Heart right ventricle (tissue), 16 donors: Measurements from ENCODE around the gene NRIP1. TPM values are rescaled to one million over a fixed set of nuclear protein-coding genes. Genes with fewer than 3 reads are reported as not detected.
"Not testable (repeated sequence)": the region's sequence is repeated elsewhere in the genome, so short reads cannot be mapped to it uniquely, and the experiment has no call there.

Source experiments
- ATAC-seq, 8 donors: fragments of 200-7000 bp; cut with Tn5 transposase; one replicate each; pipeline ENCODE4 v1.9.1; 2020; ENCODE audit warnings: mild to moderate bottlenecking in 8 of 8, moderate library complexity in 8 of 8, moderate number of reproducible peaks in 1 of 8
- DNase-seq, 2 donors: peaks; one replicate each; pipeline ENCODE4 v3.0.0-alpha.2; 2020
- H3K27ac ChIP-seq, 10 donors: fragments of 200-600 bp; sonication (generic) in 2 of 10; one replicate each; pipeline versions ENCODE4 v1.5.0 to v1.8.0; 2020 to 2022; ENCODE audit warnings: mild to moderate bottlenecking in 3 of 10
- H3K27me3 ChIP-seq, 7 donors: fragments of 200-600 bp; one replicate each; pipeline ENCODE4 v1.8.0; 2021 to 2022; ENCODE audit warnings: mild to moderate bottlenecking in 2 of 7
- H3K36me3 ChIP-seq, 9 donors: fragments of 200-600 bp; sonication (generic) in 1 of 9; one replicate each; pipeline versions ENCODE4 v1.5.0 to v1.8.0; 2020 to 2022; ENCODE audit warnings: mild to moderate bottlenecking in 2 of 9
- H3K4me1 ChIP-seq, 9 donors: fragments of 200-600 bp; sonication (generic) in 1 of 9; one replicate each; pipeline versions ENCODE4 v1.5.0 to v1.8.0; 2020 to 2022; ENCODE audit warnings: mild to moderate bottlenecking in 4 of 9
- H3K4me3 ChIP-seq, 10 donors: fragments of 200-600 bp; sonication (generic) in 2 of 10; one replicate each; pipeline versions ENCODE4 v1.5.0 to v1.8.0; 2020 to 2022; ENCODE audit warnings: mild to moderate bottlenecking in 7 of 10, moderate library complexity in 2 of 10
- H3K9me3 ChIP-seq, 11 donors: fragments of 200-600 bp in 10 of 11; sonication (generic) in 2 of 11; one replicate each; pipeline versions ENCODE4 v1.5.0 to v1.8.0; 2013 to 2022; ENCODE audit warnings: mild to moderate bottlenecking in 2 of 11, control low read depth in 1 of 11, moderate library complexity in 1 of 11
- WGBS, 2 donors: extraction: QIAGEN DNeasy Blood & Tissue Kit; methylation state at CpG; one replicate each; pipeline ENCODE4 v1.1.7; 2013; ENCODE audit warnings: inconsistent platforms in 1 of 2; 5-methylcytosine and 5-hydroxymethylcytosine counted together
- intact Hi-C, 10 donors: fragments of 100-400 bp; cut with DNase I; formaldehyde crosslinking; loops; one replicate each; pipeline versions ENCODE4 v1.11.1 to v1.14.2; 2022
- polyA plus RNA-seq, 2 donors: library from polyadenylated mRNA; stranded (reverse); fragments of 200-250 nt; gene quantifications; one replicate each; pipeline ENCODE4 v1.2.3, GENCODE V29; 2013
- total RNA-seq, 10 donors: library from RNA; stranded (reverse); fragmentation: NEBNext Ultra II Directional in 3 of 10; extraction: Animal tissue kit (Norgen Biotek cat#: 25700) in 3 of 10; gene quantifications; one replicate each; pipeline versions ENCODE4 v1.2.1 to v1.2.4, GENCODE V29; 2021 to 2023
- TF ChIP-seq, protein P1 (sequence below), 9 donors: fragments of 200-600 bp; sonication (generic) in 2 of 9; IDR thresholded peaks; one replicate each; pipeline versions ENCODE4 v1.5.0 to v1.8.0; 2021 to 2022; ENCODE audit warnings: antibody characterized with exemption in 9 of 9, mild to moderate bottlenecking in 5 of 9, moderate library complexity in 1 of 9
- donor health status: Arrhythmogenic right ventricular cardiomyopathy.
- donor health status: ischemic (EF 13 %, LVEDD 7.1; RV severe dilation, severe dysfunction).
- donor health status: healthy with polysubstance abuse.
- donor health status: DM: no; HTN: yes; CAD: no.
- donor health status: DM: no; HTN: no; CAD: no.
- donor health status: ischemic (EF 25% LVEDD 6.9; RV normal size, moderate dysfunction).
- donor health status: ischemic (EF 25% LVEDD 5.7; RV mildly dilated, moderate dysfunction).
- donor health status: healthy.
- donor health status: DM: yes; HTN: yes; CAD: no.
- donor health status: Ischemic cardiomyopathy.
- donor health status: ischemic (EF 35%, LVEDD 5.7; RV mildly dilated, moderate dysfunction).
- donor health status: nonischemic (EF 11% LVEDD 7.7; RV severe dilation, severe dysfunction).
- donor health status: DM: yes; HTN: yes; CAD: no.
- donor health status: PGD.
- donor health status: ischemic (EF 29% LVEDD 5.4; RV normal size, mild dysfunction).
- donor health status: nonischemic (EF 23%, LVEDD 6.1; RV moderate dilation, normal function).

The NRIP1 gene
- total and polyA plus RNA-seq, 12 donors = 3.2 to 40.3 (median 17.4) TPM

- TF ChIP-seq, protein P1, sequence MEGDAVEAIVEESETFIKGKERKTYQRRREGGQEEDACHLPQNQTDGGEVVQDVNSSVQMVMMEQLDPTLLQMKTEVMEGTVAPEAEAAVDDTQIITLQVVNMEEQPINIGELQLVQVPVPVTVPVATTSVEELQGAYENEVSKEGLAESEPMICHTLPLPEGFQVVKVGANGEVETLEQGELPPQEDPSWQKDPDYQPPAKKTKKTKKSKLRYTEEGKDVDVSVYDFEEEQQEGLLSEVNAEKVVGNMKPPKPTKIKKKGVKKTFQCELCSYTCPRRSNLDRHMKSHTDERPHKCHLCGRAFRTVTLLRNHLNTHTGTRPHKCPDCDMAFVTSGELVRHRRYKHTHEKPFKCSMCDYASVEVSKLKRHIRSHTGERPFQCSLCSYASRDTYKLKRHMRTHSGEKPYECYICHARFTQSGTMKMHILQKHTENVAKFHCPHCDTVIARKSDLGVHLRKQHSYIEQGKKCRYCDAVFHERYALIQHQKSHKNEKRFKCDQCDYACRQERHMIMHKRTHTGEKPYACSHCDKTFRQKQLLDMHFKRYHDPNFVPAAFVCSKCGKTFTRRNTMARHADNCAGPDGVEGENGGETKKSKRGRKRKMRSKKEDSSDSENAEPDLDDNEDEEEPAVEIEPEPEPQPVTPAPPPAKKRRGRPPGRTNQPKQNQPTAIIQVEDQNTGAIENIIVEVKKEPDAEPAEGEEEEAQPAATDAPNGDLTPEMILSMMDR (IDR thresholded peaks at IDR 0.05) = no peak
- 85 to 94% methylated on average over 3 of the region's 3 CpGs for WGBS, 2 donors
- H3K27ac ChIP-seq = peak overlapping the region in 1 of 10 donors; percentile 43
- no peaks in the 10 kb centered on the region for H3K27me3 ChIP-seq
- ATAC-seq (no peak), DNase-seq (no peak)
- peaks cover 0 to 24% (median 2%) of the 10 kb centered on the region in 11 donors for H3K9me3 ChIP-seq
- peaks cover 0 to 14% (median 0%) of the 10 kb centered on the region in 9 donors for H3K4me1 ChIP-seq
- intact Hi-C loops = no loop called here
- H3K36me3 ChIP-seq = no peaks in the 10 kb centered on the region
- no peak overlapping the region for H3K4me3 ChIP-seq
Observed at GRCh38 chr21:14943616-14944015, 121.2 kb downstream of the NRIP1 start.

- intact Hi-C loops = no loop called here
- no peak for DNase-seq
- ATAC-seq = peak in 5 of 8 donors; percentile 31 to 67 (median 46)
- peaks cover 0 to 14% (median 0%) of the 10 kb centered on the region in 9 donors for H3K4me1 ChIP-seq
- no peaks in the 10 kb centered on the region for H3K36me3 ChIP-seq
- no peaks in the 10 kb centered on the region for H3K27me3 ChIP-seq
- 68 to 75% methylated on average over 2 of the region's 2 CpGs for WGBS, 2 donors
- H3K4me3 ChIP-seq = no peak overlapping the region
- H3K27ac ChIP-seq = peak overlapping the region in 2 of 10 donors; percentile 7 to 43
- peaks cover 0 to 22% (median 0%) of the 10 kb centered on the region in 11 donors for H3K9me3 ChIP-seq
- TF ChIP-seq, protein P1 (IDR thresholded peaks at IDR 0.05) = no peak
Observed at GRCh38 chr21:14942801-14943490, 121.9 kb downstream of the NRIP1 start.

GRCh38 chr21:14927324-14927723 lies 137.5 kb downstream of the NRIP1 start:
- 77 to 79% methylated on average over 10 to 12 of the region's 13 CpGs for WGBS, 2 donors
- H3K36me3 ChIP-seq, intact Hi-C loops, H3K4me3 ChIP-seq, H3K4me1 ChIP-seq, H3K9me3 ChIP-seq, H3K27me3 ChIP-seq, H3K27ac ChIP-seq, ATAC-seq, DNase-seq: not testable (repeated sequence)

DNA sequence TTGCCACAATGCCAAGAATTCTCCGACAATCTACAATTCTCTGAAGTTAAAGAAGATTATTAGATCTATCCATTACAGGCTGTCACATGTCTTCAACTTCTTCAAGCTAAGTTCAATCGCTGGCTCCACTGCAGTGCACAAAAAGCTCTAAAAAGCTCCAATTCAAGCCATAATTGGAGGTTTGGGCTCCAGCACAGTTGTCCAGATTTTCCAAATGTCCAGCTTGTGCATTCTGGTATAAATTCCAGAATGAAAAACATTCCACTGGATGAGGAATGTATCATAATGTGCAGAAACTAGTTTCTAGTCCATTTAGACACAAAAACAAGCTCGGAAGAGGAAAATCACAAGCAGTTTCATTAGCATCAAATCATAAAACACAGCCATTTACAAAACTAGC lies 138.6 kb downstream of the NRIP1 start:
- Histone ChIP-seq H3K4me1 (no peaks in the 10 kb centered on the region), H3K27ac (no peak overlapping the region), H3K9me3 (peaks cover 0 to 3% (median 0%) of the 10 kb centered on the region in 11 donors), H3K36me3 (no peaks in the 10 kb centered on the region), H3K27me3 (no peaks in the 10 kb centered on the region), H3K4me3 (no peak overlapping the region)
- 82 to 85% methylated on average over 3 of the region's 3 CpGs for WGBS, 2 donors
- ATAC-seq (no peak), DNase-seq (no peak)
- TF ChIP-seq, protein P1 (IDR thresholded peaks at IDR 0.05) = no peak
- intact Hi-C loops = no loop called here

DNA sequence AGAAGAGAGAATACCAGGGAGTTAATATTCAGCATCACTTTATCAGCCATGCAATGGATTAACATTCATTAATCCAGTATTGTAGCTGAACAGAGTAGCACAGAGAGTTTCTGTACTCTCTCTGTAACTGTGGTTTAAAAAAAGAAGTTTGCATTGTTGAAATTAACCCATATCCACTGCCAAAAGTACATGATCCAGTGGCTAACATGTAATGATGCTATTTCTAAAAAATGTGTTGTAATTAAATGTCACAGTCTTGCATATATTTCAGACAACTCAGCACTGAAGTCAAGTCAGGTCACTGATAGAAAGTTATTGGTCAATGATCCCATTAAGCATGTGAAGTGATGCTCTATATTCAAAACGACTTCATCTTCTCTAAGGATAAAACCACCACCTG lies 141.3 kb downstream of the NRIP1 start:
- no peak for ATAC-seq
- H3K27ac ChIP-seq = no peak overlapping the region
- no peaks in the 10 kb centered on the region for H3K27me3 ChIP-seq
- TF ChIP-seq, protein P1 (IDR thresholded peaks at IDR 0.05) = no peak
- 55 to 71% methylated on average over 1 of the region's 1 CpG for WGBS, 2 donors
- peaks cover 0 to 3% (median 0%) of the 10 kb centered on the region in 11 donors for H3K9me3 ChIP-seq
- no peak for DNase-seq
- no peaks in the 10 kb centered on the region for H3K4me1 ChIP-seq
- H3K4me3 ChIP-seq = no peak overlapping the region
- intact Hi-C loops = no loop called here
- H3K36me3 ChIP-seq = no peaks in the 10 kb centered on the region
